Measurements from ENCODE around the gene CIAO2B.
"Not testable (repeated sequence)": the region's sequence is repeated elsewhere in the genome, so short reads cannot be mapped to it uniquely, and the experiment has no call there.

CIAO2B gene

GRCh38 chr16:66902648-66903543 is 31.3 kb downstream of the CIAO2B start:
- no peak for DNase-seq

GRCh38 chr16:66901626-66902025 is 32.6 kb downstream of the CIAO2B start:
- no peak for DNase-seq

GRCh38 chr16:66900721-66901441 is 33.3 kb downstream of the CIAO2B start:
- DNase-seq: no peak

- peak; percentile 23 for DNase-seq
Measured at GRCh38 chr16:66899945-66900710, 34.1 kb downstream of the CIAO2B start.

GRCh38 chr16:66899310-66899944 is 34.8 kb downstream of the CIAO2B start:
- DNase-seq: no peak

- no peak for DNase-seq
Measured at GRCh38 chr16:66898933-66899309, 35.3 kb downstream of the CIAO2B start.

GRCh38 chr16:66898207-66898606 is 36.0 kb downstream of the CIAO2B start:
- no peak for DNase-seq

- not testable (repeated sequence) for DNase-seq
Measured at GRCh38 chr16:66896682-66897081, 37.5 kb downstream of the CIAO2B start.

- no peak for DNase-seq
Measured at GRCh38 chr16:66895999-66896398, 38.2 kb downstream of the CIAO2B start.

GRCh38 chr16:66895689-66895979 is 38.6 kb downstream of the CIAO2B start:
- no peak for DNase-seq

GRCh38 chr16:66894948-66895688 is 39.1 kb downstream of the CIAO2B start:
- peak; percentile 27 for DNase-seq

GRCh38 chr16:66894055-66894454 is 40.1 kb downstream of the CIAO2B start:
- no peak for DNase-seq

- no peak for DNase-seq
Measured at GRCh38 chr16:66891797-66892196, 42.4 kb downstream of the CIAO2B start.

- no peak for DNase-seq
Measured at GRCh38 chr16:66891360-66891759, 42.8 kb downstream of the CIAO2B start.

GRCh38 chr16:66890799-66891198 is 43.4 kb downstream of the CIAO2B start:
- DNase-seq: no peak

- no peak for DNase-seq
Measured at GRCh38 chr16:66889622-66890021, 44.6 kb downstream of the CIAO2B start.

GRCh38 chr16:66888647-66889615 is 45.3 kb downstream of the CIAO2B start:
- no peak for DNase-seq

- DNase-seq: no peak
Measured at GRCh38 chr16:66886914-66887313, 47.3 kb downstream of the CIAO2B start.

GRCh38 chr16:66886321-66886720 is 47.9 kb downstream of the CIAO2B start:
- DNase-seq: no peak

- no peak for DNase-seq
Measured at GRCh38 chr16:66885491-66885890, 48.7 kb downstream of the CIAO2B start.

- DNase-seq: no peak
Measured at GRCh38 chr16:66882702-66883101, 51.5 kb downstream of the CIAO2B start.
